ENCODE measurements around the gene DNAJC7.
"Not testable (repeated sequence)": the region's sequence is repeated elsewhere in the genome, so short reads cannot be mapped to it uniquely, and the experiment has no call there.

The DNAJC7 gene

GRCh38 chr17:42017866-42018200 lies 594 bp upstream of the DNAJC7 start:
- H3K27me3 ChIP-seq (ENCODE audit: insufficient read depth, low read depth, severe bottlenecking), result no peaks in the 10 kb centered on the region
- TF ChIP-seq, protein P1, sequence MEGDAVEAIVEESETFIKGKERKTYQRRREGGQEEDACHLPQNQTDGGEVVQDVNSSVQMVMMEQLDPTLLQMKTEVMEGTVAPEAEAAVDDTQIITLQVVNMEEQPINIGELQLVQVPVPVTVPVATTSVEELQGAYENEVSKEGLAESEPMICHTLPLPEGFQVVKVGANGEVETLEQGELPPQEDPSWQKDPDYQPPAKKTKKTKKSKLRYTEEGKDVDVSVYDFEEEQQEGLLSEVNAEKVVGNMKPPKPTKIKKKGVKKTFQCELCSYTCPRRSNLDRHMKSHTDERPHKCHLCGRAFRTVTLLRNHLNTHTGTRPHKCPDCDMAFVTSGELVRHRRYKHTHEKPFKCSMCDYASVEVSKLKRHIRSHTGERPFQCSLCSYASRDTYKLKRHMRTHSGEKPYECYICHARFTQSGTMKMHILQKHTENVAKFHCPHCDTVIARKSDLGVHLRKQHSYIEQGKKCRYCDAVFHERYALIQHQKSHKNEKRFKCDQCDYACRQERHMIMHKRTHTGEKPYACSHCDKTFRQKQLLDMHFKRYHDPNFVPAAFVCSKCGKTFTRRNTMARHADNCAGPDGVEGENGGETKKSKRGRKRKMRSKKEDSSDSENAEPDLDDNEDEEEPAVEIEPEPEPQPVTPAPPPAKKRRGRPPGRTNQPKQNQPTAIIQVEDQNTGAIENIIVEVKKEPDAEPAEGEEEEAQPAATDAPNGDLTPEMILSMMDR (IDR thresholded peaks at IDR 0.05; ENCODE audit: low read depth, low read length), result no peak
- peak overlapping the region; percentile 99 for H3K27ac ChIP-seq
- H3K36me3 ChIP-seq, result peaks cover 39% of the 10 kb centered on the region
- peak overlapping the region; percentile 95 for H3K4me3 ChIP-seq (ENCODE audit: low read depth, low read length)
- DNase-seq, result no peak
- H3K9me3 ChIP-seq (ENCODE audit: severe bottlenecking), result no peaks in the 10 kb centered on the region

GRCh38 chr17:42016411-42016831 lies 818 bp downstream of the DNAJC7 start:
- Histone ChIP-seq H3K27ac (peak overlapping the region; percentile 99), H3K36me3 (peaks cover 25% of the 10 kb centered on the region), H3K27me3 (ENCODE audit: insufficient read depth, low read depth, severe bottlenecking) (no peaks in the 10 kb centered on the region), H3K9me3 (ENCODE audit: severe bottlenecking) (no peaks in the 10 kb centered on the region), H3K4me3 (ENCODE audit: low read depth, low read length) (peak overlapping the region; percentile 95)
- TF ChIP-seq, protein P1 (IDR thresholded peaks at IDR 0.05; ENCODE audit: low read depth, low read length), result no peak
- DNase-seq, result no peak

DNA sequence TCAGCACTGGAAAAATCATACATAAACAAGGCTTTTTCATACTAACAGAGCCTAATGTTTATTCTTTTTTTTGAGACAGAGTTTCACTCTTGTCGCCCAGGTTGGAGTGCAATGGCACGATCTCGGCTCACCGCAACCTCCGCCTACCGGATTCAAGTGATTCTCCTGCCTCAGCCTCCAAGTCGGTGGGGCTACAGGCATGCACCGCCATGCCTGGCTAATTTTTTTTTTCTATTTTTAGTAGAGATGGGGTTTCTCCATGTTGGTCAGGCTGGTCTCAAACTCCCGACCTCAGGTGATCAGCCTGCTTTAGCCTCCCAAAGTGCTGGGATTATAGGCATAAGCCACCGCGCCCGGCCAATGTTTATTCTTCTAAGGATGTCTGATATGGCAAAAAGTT lies 3.5 kb downstream of the DNAJC7 start:
- not testable (repeated sequence) for H3K27ac ChIP-seq; H3K4me3 ChIP-seq (ENCODE audit: low read depth, low read length); DNase-seq; H3K27me3 ChIP-seq (ENCODE audit: insufficient read depth, low read depth, severe bottlenecking); H3K9me3 ChIP-seq (ENCODE audit: severe bottlenecking)
- peaks cover 38% of the 10 kb centered on the region for H3K36me3 ChIP-seq

- H3K4me3 ChIP-seq (ENCODE audit: low read depth, low read length); H3K27me3 ChIP-seq (ENCODE audit: insufficient read depth, low read depth, severe bottlenecking); DNase-seq; H3K27ac ChIP-seq; H3K9me3 ChIP-seq (ENCODE audit: severe bottlenecking): not testable (repeated sequence)
- H3K36me3 ChIP-seq, result peaks cover 40% of the 10 kb centered on the region
Measured at GRCh38 chr17:42012363-42012762, 4.9 kb downstream of the DNAJC7 start.

DNA sequence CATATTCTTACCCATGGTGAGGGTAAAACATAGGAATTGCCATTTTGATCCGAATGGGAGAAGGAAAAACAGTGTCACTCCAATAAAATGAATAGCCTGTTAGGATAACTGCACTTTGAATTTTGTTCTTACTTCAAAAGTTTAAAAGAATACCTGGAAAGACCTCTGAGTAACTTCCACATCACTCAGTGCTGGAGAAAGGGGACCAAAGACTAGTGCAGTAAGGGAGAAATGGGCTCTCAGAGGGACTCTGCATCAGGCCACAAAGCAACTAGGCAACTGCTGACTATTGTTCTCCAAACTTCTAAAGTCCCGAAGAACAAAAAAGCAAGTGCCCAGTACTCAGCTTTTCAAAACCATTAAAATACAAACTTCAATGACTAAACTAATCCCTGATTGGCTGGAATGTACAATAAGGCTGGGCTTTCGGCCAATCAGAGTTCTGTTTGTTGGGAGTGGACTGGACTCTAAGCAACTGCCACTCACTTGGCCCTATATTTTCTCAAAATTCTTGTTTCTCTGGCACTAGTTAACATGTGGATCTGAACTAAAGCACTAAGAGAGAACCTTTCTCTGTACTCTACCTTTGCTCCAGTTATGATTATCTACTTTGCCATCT lies 6.2 kb downstream of the DNAJC7 start:
- Histone ChIP-seq H3K9me3 (ENCODE audit: severe bottlenecking) (no peaks in the 10 kb centered on the region), H3K27ac (no peak overlapping the region), H3K4me3 (ENCODE audit: low read depth, low read length) (no peak overlapping the region), H3K27me3 (ENCODE audit: insufficient read depth, low read depth, severe bottlenecking) (no peaks in the 10 kb centered on the region), H3K36me3 (peaks cover 32% of the 10 kb centered on the region)
- DNase-seq, result no peak
- TF ChIP-seq, protein P1 (IDR thresholded peaks at IDR 0.05; ENCODE audit: low read depth, low read length), result no peak

- not testable (repeated sequence) for H3K27me3 ChIP-seq (ENCODE audit: insufficient read depth, low read depth, severe bottlenecking); H3K27ac ChIP-seq; DNase-seq; H3K4me3 ChIP-seq (ENCODE audit: low read depth, low read length); H3K9me3 ChIP-seq (ENCODE audit: severe bottlenecking)
- peaks cover 33% of the 10 kb centered on the region for H3K36me3 ChIP-seq
Measured at GRCh38 chr17:42010266-42010680, 7.0 kb downstream of the DNAJC7 start.

GRCh38 chr17:42009170-42009569 lies 8.1 kb downstream of the DNAJC7 start:
- Histone ChIP-seq H3K4me3 (ENCODE audit: low read depth, low read length) (no peak overlapping the region), H3K27ac (no peak overlapping the region), H3K36me3 (peaks cover 37% of the 10 kb centered on the region), H3K27me3 (ENCODE audit: insufficient read depth, low read depth, severe bottlenecking) (no peaks in the 10 kb centered on the region), H3K9me3 (ENCODE audit: severe bottlenecking) (no peaks in the 10 kb centered on the region)
- TF ChIP-seq, protein P1 (IDR thresholded peaks at IDR 0.05; ENCODE audit: low read depth, low read length), result peak; percentile 70
- peak; percentile 48 for DNase-seq

All from WERI-Rb-1 (cell line).